GM21528 (cell line): ENCODE measurements around the gene TBCC.

Experiments
- ATAC-seq: cut with Tn5 transposase; IDR thresholded peaks from one replicate; pipeline ENCODE4 v1.9.1; 2021; ENCODE audit warnings: mild to moderate bottlenecking, moderate library complexity; ENCODE audit not compliant: unreplicated experiment, low FRiP score

The TBCC gene

DNA sequence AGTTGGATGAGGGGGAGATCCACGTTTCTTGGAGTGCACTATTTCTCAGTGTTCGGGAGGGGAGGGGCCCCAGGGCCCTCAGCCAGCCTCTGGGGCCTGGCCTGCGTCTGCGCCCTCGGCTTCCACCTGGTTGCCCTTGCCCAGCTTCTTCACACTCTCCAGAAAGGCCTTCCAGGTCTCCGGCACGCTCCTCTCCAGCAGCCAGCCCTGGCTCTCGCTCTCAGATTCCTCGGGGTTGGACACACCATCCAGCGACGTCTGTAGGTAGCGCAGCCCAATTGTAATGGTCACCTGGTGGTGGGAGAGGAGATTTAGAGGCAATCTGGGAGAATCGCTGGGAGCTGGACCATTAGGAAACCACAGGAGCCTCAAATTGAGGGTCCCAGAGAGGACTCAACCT is 47.7 kb downstream of the TBCC start:
- no peak for ATAC-seq

DNA sequence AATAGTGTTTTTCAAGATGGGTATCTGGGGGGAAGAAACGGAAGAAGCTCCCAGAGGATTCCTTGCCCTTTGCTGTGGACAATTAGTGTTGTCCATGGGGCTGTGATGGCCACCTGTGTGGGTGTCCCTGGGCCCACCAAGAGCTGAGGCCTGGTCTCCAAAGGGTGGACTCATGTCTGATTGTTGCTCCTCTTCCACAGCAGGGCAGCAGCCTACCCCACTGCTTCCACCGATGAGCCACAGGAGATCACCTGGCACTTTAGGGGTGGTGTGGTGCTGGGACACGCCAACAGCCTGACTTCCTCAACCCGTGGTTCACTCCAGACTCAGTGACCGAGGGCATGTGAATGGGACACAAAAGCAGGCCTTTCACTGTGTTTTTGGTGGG is 48.6 kb downstream of the TBCC start:
- ATAC-seq = no peak

DNA sequence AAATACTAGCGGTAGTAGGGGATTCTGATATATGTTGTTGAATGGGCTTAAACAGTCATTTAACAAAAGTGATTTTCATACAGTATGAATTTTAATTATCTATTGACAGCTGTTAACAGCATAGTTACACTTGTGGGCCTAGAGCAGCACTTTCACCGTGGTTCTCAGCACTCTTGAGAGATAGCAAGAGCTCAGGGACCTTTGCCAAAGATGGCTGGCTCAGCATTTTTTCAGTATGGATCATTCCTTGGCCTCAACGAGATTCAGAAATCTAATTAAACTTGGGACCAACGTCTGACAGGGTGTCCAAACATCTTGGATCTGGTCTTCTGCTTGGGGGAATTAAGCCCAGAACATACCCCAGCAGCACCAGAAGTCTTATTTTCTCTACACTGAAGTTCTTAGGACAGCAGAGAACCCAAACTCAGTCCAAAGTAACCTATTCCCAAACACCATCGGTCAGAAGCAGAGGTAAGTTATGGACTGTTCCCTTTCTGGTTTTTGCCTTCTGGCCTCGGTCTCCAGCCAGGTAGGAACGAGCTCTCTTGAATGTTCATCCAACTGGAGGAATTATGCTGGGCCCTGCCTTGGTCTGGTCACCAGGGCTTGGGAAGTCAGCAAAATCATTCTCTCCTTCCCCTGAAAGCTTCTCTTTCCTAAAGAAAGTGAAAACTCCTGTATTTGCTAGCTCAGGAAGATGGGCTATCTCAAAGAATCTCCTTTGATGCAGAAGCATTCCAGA is 49.2 kb downstream of the TBCC start:
- no peak for ATAC-seq

DNA sequence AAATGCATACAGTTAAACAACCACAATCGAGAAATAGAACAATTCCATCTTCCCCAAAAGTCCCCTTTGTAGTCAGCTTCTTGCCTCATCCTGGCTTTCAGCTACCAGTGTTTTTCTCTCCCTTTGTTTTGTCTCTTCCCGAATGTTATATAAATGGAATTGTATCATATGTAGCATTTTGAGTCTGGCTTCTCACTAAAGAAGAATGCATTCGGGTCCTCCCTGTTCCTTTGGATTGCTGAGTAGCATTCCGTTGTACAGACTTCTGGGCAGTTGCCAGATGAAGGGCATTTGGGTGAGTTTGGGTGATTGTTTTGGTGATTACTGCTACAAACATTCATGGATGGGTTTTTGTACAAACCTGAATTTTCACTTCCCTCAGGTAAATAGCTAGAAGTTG is 51.3 kb downstream of the TBCC start:
- ATAC-seq = no peak
